ENCODE results near the gene RNF167.

- TF ChIP-seq CTCF (IDR thresholded peaks at IDR 0.05; ENCODE audit: low read depth, low read length, missing input control) (no peak), JUND (IDR thresholded peaks at IDR 0.05) (peak; percentile 26 to 50), REST (IDR thresholded peaks at IDR 0.05) (peak; percentile 57)
Measured at GRCh38 chr17:4967539-4968485, 27.7 kb downstream of the RNF167 start, which contains the start of gene SPAG7.

All from liver (tissue), 3 donors.